Right lobe of liver (tissue), 6 donors: Measurements from ENCODE around the gene RERE. TPM values are rescaled to one million over a fixed set of nuclear protein-coding genes. Genes with fewer than 3 reads are reported as not detected.

Source experiments
- ATAC-seq, 4 donors: fragments of 200-7000 bp; cut with Tn5 transposase; one replicate each; pipeline ENCODE4 v1.9.1; 2020; ENCODE audit warnings: mild to moderate bottlenecking in 4 of 4, moderate library complexity in 4 of 4
- DNase-seq, 3 donors: peaks; one replicate each; pipeline ENCODE4 v3.0.0-alpha.2; 2020
- H3K27ac ChIP-seq, 3 donors: fragments of 200-600 bp; one replicate each; pipeline ENCODE4 v1.8.0; 2022
- H3K27me3 ChIP-seq, 2 donors: fragments of 200-600 bp; one replicate each; pipeline ENCODE4 v1.8.0; 2022
- H3K36me3 ChIP-seq, 4 donors: fragments of 200-600 bp; sonication (generic) in 1 of 4; one replicate each; pipeline versions ENCODE4 v1.5.1 to v1.8.0; 2017 to 2022; ENCODE audit warnings: control low read depth in 1 of 4
- H3K4me1 ChIP-seq, 4 donors: fragments of 200-600 bp; sonication (generic) in 1 of 4; one replicate each; pipeline versions ENCODE4 v1.5.1 to v1.8.0; 2017 to 2022; ENCODE audit warnings: control low read depth in 1 of 4
- H3K4me3 ChIP-seq, 3 donors: fragments of 200-600 bp; one replicate each; pipeline ENCODE4 v1.8.0; 2022
- H3K9me3 ChIP-seq, 4 donors: fragments of 200-600 bp; sonication (generic) in 1 of 4; one replicate each; pipeline versions ENCODE4 v1.5.1 to v1.8.0; 2017 to 2022; ENCODE audit warnings: control low read depth in 1 of 4
- POLR2A ChIP-seq: fragments of 450-650 bp; IDR thresholded peaks from one replicate; pipeline ENCODE4 v1.6.1; 2017; ENCODE audit warnings: antibody characterized with exemption, mild to moderate bottlenecking
- WGBS: methylation state at CpG from one replicate; pipeline ENCODE4 v1.1.6; 2018; ENCODE audit warnings: low coverage, low lambda C conversion rate; ENCODE audit not compliant: insufficient coverage; ENCODE audit errors: missing lambda C conversion rate; 5-methylcytosine and 5-hydroxymethylcytosine counted together
- intact Hi-C, 2 donors: fragments of 100-400 bp; cut with DNase I; formaldehyde crosslinking; loops; one replicate each; pipeline versions ENCODE4 v1.11.2 to v1.14.1; 2022
- total RNA-seq, 6 experiments: library from RNA; depleted of rRNA in 2 of 6; stranded (reverse); fragments of >200 nt in 2 of 6; fragmentation: NEBNext Ultra II Directional in 3 of 6; extraction: Animal tissue kit (Norgen Biotek cat#: 25700) in 3 of 6; gene quantifications; one replicate each; pipeline versions ENCODE4 v1.1.0 to v1.2.4, GENCODE V29; 2016 to 2023
- TF ChIP-seq, protein P1 (sequence below), 4 donors: fragments of 200-600 bp in 3 of 4; fragments of 450-650 bp in 1 of 4; IDR thresholded peaks; one replicate each; pipeline versions ENCODE4 v1.5.1 to v1.8.0; 2016 to 2022; ENCODE audit warnings: antibody characterized with exemption in 4 of 4, mild to moderate bottlenecking in 2 of 4
- donor health status: DM: no; HTN: yes; CAD: no.
- donor health status: DM: no; HTN: no; CAD: no.
- donor health status: DM: no; HTN: no; CAD: no.
- donor health status: DM: no; HTN: yes; CAD: no.
- donor health status: DM: no; HTN: yes; CAD: no.

RERE gene
- total RNA-seq, 6 experiments from 2014 or later: 17.5 to 38.4 (median 25.0) TPM

DNA sequence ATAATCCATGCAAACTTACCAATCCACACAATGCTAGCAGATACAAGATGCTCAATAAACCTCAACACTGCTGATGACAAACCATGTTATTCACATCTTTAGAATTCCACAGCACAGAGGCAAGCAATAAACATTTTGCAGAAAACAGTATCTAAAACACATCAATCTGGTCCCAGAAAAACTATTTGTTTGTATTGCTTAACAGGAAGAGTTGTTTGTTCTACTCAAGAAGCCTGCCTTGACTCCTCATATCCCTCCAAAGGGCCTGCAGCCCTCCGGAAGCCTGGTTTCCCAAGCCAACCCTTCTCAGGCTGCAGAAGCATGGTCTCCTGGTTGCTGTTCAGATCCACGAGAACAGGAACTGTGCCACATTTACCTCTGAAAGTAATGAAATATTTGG, 139.7 kb downstream of the RERE start:
- H3K4me3 ChIP-seq: no peak overlapping the region

DNA sequence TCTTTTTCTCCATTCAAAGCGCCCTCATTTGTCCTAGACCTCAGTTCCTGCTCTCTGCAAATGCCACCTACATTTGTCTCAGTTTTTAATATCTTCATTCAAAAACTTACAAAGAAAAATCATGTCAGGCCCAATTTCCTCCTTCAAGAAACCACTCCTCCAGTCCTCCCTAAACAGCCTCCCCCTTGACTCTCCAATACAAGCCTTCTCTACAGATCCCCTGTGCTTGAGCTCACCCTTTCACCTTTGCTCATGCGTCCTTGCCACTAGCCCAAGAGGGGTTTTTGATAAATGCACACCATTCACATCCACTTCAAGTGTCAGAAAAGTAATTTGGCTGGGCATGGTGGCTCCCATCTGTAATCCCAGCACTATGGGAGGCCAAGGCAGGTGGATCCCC, 140.6 kb downstream of the RERE start:
- Histone ChIP-seq H3K4me1 (peaks cover 0 to 23% (median 0%) of the 10 kb centered on the region in 4 donors), H3K4me3 (no peak overlapping the region), H3K27me3 (no peaks in the 10 kb centered on the region), H3K27ac (no peak overlapping the region), H3K36me3 (no peaks in the 10 kb centered on the region), H3K9me3 (no peaks in the 10 kb centered on the region)
- TF ChIP-seq, protein P1, sequence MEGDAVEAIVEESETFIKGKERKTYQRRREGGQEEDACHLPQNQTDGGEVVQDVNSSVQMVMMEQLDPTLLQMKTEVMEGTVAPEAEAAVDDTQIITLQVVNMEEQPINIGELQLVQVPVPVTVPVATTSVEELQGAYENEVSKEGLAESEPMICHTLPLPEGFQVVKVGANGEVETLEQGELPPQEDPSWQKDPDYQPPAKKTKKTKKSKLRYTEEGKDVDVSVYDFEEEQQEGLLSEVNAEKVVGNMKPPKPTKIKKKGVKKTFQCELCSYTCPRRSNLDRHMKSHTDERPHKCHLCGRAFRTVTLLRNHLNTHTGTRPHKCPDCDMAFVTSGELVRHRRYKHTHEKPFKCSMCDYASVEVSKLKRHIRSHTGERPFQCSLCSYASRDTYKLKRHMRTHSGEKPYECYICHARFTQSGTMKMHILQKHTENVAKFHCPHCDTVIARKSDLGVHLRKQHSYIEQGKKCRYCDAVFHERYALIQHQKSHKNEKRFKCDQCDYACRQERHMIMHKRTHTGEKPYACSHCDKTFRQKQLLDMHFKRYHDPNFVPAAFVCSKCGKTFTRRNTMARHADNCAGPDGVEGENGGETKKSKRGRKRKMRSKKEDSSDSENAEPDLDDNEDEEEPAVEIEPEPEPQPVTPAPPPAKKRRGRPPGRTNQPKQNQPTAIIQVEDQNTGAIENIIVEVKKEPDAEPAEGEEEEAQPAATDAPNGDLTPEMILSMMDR (IDR thresholded peaks at IDR 0.05): no peak
- no peak for TF ChIP-seq POLR2A
- DNase-seq (no peak), ATAC-seq (no peak)
- WGBS: 95% methylated on average over 2 of the region's 2 CpGs
- intact Hi-C loops: no loop called here

More for the DNA sequence above, 139.7 kb downstream of the RERE start:
- 72% methylated on average over 2 of the region's 2 CpGs for WGBS
- no peak for DNase-seq
- H3K36me3 ChIP-seq: no peaks in the 10 kb centered on the region
- no peaks in the 10 kb centered on the region for H3K27me3 ChIP-seq
- H3K4me1 ChIP-seq: peaks cover 0 to 19% (median 0%) of the 10 kb centered on the region in 4 donors
- ATAC-seq: no peak
- H3K9me3 ChIP-seq: no peaks in the 10 kb centered on the region
- intact Hi-C loops: no loop called here
- TF ChIP-seq, protein P1 (IDR thresholded peaks at IDR 0.05): no peak
- TF ChIP-seq POLR2A: no peak
- no peak overlapping the region for H3K27ac ChIP-seq

DNA sequence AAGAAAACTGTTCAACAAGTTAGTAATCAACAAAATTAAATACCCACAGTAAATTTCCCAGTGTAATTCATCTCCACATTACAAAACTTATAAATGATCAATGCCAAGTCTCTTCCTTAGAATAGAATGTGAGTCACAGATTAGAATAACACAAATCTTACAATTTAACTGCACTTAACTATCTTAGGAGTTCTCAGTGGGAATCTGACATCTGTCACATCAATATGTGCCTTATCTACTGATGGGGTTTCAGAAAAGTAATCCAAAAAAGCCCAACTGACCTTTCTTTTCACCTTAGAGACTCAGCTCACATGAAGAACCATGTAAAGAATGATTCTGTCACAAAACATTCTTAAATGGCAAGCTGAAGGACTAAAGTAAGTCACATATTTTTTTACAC, 141.4 kb downstream of the RERE start:
- Histone ChIP-seq H3K36me3 (no peaks in the 10 kb centered on the region), H3K4me3 (no peak overlapping the region), H3K27ac (no peak overlapping the region), H3K9me3 (no peaks in the 10 kb centered on the region), H3K4me1 (peaks cover 0 to 28% (median 2%) of the 10 kb centered on the region in 4 donors), H3K27me3 (no peaks in the 10 kb centered on the region)
- no peak for TF ChIP-seq POLR2A
- TF ChIP-seq, protein P1 (IDR thresholded peaks at IDR 0.05): no peak
- no peak for DNase-seq
- ATAC-seq: no peak
- intact Hi-C loops: no loop called here

DNA sequence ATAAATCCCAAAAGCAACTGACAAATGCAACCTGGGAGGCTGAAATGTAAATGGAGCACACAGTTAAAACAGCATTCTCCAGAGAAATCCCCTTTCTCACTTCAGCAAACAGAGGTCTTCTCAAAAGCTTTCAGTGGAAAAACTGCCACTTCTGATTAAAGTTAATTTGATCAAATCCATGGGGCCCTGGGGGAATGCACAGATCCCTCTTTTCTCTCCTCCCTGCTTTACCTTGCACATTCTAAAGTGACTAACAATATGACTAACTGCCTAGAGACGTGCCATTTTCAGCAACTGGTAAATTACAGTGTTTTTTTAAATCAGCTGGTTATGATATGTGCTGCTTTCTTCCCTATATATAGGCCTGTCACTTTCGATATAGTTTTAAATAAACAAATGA, 142.5 kb downstream of the RERE start:
- no peak for ATAC-seq
- intact Hi-C loops: no loop called here
- TF ChIP-seq POLR2A: no peak
- TF ChIP-seq, protein P1 (IDR thresholded peaks at IDR 0.05): no peak
- Histone ChIP-seq H3K27me3 (no peaks in the 10 kb centered on the region), H3K27ac (no peak overlapping the region), H3K4me1 (peaks cover 0 to 32% (median 4%) of the 10 kb centered on the region in 4 donors), H3K36me3 (no peaks in the 10 kb centered on the region), H3K9me3 (no peaks in the 10 kb centered on the region), H3K4me3 (no peak overlapping the region)
- WGBS: 84% methylated on average over 2 of the region's 2 CpGs
- DNase-seq: no peak

DNA sequence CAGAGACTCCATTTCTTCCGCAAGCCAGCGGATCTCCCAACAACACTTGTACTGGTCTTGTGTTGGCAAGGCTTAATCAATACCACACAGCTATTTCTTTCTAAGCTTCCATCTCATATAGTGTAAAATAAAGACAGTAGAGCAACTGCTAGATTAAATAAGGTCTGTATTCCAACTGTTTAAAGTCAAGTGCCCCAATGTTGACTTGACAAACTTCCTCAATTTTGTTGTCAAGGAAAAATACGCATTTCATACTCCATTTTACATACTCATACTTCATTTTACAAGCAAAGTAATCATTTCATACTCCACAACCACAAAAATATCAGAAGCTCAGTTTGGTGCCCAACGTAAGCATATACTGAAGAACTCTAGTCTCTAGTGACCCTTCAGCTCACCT, 143.0 kb downstream of the RERE start:
- ATAC-seq: no peak
- 87% methylated on average over 4 of the region's 4 CpGs for WGBS
- no peaks in the 10 kb centered on the region for H3K36me3 ChIP-seq
- DNase-seq: no peak
- H3K4me3 ChIP-seq: no peak overlapping the region
- intact Hi-C loops: no loop called here
- H3K27me3 ChIP-seq: no peaks in the 10 kb centered on the region
- peaks cover 0 to 32% (median 5%) of the 10 kb centered on the region in 4 donors for H3K4me1 ChIP-seq
- H3K9me3 ChIP-seq: no peaks in the 10 kb centered on the region
- no peak overlapping the region for H3K27ac ChIP-seq
- no peak for TF ChIP-seq POLR2A
- TF ChIP-seq, protein P1 (IDR thresholded peaks at IDR 0.05): no peak
